GM19324 (cell line): ENCODE results near the gene CAB39.

Experiments
- ATAC-seq: cut with Tn5 transposase; IDR thresholded peaks from one replicate; pipeline ENCODE4 v1.9.1; 2021; ENCODE audit warnings: mild to moderate bottlenecking, moderate library complexity; ENCODE audit not compliant: unreplicated experiment, low FRiP score

The CAB39 gene

GRCh38 chr2:230779126-230779525 lies 66.5 kb downstream of the CAB39 start:
- ATAC-seq = no peak

DNA sequence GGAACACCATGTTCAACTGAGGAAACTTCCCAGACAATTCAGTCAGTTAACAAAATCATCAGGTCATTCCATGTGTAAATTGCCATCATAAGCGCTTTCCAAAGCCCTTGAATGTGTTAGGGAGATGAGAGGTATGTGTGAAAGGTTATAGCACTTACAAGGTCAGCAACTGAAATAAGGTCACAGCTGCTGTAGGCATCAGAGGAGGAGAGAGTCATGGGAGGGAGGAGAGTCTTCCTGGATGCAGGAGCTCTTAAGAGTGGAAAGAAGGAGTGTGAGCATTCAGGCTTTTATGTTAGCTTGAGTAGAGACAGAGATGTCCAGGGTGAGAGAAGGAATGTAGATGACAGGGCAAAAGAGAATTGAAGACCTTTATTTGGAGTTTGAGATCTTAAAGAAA lies 67.0 kb downstream of the CAB39 start:
- ATAC-seq = no peak

DNA sequence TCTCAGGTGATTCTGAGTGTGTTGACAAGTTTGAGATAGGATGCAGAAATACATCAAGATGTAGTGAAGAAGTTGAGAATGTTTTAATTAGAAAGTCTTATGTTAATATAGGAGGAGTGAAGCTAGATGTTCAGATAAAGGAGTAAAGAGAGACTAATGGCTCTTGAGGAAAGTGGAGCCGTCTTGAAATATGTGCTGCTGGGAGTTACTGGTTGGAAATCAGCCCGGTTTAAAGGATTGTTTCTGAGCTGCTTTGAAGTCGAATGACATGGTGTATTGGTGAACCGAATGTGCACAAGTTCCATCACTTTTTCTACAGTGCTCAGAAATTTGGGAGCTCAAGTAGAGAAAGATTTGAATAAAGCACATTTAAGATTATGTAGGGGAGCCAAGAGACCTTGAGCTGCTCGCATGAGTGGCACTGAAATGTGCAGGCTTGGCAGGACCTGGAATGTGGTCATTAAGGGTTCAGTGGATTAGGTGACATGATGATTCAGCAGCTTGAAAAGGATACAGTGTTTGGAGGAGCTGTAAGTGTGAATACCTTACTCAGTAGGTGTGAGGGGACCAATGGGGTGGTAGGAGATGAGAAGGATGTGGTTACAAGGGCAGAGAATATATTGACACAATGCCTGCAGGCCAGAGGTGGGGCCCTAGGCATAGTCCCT lies 68.6 kb downstream of the CAB39 start:
- ATAC-seq = no peak

DNA sequence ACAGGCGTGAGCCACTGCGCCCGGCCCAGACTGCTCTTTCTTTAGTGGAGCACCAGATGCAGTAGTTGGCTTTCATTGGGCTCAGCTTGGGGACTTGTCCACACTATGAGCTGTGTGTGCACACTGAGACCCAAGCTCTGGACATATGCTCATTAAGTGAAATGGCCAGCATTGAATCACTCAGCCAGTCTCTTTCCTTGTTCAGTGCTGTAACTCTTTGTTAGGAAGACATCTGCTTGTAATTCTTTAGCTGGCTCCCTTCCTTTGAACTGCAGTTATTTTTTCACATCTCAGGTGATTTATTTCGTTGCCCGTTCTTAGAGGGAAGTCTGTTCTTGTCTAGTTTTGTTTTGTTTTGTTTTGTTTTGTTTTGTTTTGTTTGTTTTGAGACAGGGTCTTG lies 70.5 kb downstream of the CAB39 start:
- no peak for ATAC-seq

DNA sequence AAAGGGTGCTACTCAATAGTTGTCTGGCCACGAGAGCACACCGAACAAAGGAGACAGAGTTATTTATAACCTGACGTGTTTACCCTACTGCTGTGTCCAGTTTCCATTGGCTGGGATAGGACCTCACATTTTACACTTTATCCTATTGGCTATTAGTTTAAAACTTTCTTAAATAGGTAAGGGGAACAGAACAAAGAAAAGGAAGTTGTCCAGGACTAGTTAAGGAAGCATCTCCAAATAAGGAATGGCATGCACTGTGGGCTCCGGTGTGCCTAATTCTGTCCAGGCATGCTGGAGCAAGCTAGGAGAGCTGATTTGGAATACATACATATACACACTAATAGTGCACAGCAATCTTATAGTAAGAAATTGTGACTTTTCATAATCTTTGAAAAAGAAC lies 72.2 kb downstream of the CAB39 start:
- ATAC-seq = no peak

- no peak for ATAC-seq
Observed at GRCh38 chr2:230785346-230785745, 72.7 kb downstream of the CAB39 start.

- no peak for ATAC-seq
Observed at GRCh38 chr2:230787101-230787500, 74.5 kb downstream of the CAB39 start.

GRCh38 chr2:230788554-230789175 lies 76.0 kb downstream of the CAB39 start:
- ATAC-seq = no peak

GRCh38 chr2:230790981-230791380 lies 78.3 kb downstream of the CAB39 start:
- no peak for ATAC-seq

- ATAC-seq = no peak
Observed at GRCh38 chr2:230793572-230794359, 81.1 kb downstream of the CAB39 start.

GRCh38 chr2:230794497-230794896 lies 81.9 kb downstream of the CAB39 start:
- ATAC-seq = no peak

DNA sequence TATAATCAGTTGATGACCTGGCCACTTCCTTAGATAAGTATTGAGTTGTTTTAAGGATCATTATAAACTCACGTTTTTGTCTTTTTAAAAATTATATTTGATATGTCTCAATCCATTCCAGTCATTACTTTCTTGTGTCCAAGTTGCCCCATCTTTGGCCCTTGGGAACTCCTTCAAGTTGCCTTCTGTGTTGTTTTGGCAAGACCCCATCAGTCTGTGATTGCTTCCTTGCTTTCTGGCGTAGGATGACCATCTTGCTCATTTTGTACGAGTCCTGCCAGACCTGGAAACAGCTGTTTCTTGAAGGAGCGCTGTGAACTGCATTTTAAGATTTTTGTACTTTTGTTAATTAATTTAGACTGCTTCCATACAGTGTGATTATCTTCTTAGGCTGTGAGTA lies 83.2 kb downstream of the CAB39 start:
- ATAC-seq = no peak

- no peak for ATAC-seq
Observed at GRCh38 chr2:230796280-230796862, 83.7 kb downstream of the CAB39 start.

DNA sequence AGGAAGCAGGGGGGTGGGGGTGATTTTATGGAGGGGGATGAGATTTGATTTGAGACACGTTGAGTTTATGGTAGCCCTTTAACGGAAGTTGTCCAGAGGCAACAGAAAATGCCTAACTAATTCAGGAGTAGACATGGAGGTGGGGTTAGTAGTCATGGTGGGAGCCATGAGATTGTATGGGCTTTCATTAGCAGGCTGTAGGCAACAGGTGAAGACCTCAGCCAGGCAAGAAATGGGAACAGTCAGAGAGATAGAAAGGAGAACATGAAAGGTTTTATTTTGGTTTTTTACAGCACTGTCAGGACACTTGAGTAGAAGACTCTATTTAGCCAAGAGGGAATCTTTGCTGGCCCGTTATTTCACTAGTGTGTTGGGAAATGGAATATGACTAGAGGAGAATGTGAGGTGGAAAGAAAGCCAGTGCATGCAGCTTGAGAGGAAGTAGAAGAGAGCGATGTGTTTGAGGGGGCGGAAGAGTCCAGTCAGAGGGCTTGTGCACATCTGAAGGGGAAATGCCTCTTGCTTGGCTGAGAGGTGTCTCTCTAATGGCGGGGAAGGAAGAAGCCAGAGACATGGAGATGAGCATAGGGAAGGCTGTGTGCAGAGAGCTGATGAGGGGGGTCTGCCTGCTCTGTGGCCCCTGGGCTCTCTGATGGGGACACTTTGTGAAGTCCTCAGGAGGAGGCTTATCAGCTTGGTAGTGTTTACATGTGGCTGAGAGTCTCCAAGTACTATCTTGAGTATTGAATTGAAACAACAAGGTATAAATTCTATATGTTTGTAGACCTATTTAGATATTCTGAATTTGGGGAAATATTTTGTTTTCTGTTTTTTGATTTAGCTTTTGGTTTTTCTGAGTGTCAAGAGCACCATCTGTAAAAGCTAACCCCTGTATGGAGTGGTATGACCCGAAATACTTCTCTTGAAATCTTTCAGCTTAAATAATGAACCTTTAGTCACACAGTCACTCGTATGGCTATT lies 85.2 kb downstream of the CAB39 start:
- no peak for ATAC-seq

DNA sequence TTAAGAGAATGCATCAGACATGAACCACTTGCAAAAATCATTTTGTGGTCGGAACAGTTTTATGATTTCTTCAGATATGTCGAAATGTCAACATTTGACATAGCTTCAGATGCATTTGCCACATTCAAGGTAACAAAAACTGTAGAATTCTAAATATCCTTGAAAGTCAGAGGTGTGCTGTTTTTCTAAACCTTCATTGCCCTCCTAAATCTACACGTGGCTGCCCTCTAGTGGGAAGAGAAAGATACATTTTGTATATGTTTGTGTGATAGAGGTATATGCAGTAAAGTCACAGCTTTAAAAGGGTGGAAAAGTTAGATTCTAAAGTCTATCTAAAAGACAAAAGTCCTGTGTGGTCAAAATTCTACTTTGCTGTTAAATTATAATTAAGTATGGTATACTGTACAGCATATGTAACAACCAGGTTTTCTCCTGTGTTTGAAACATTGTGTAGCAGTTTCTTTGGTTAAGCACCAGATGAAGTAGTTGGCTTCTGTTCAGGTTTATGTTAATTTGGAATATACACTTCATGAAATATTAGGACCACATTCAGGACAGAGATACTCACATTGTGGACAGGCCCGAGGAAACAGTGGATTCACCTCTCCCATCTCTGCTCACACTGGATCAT lies 86.2 kb downstream of the CAB39 start:
- ATAC-seq = no peak

- ATAC-seq = no peak
Observed at GRCh38 chr2:230805353-230806017, 92.8 kb downstream of the CAB39 start.

DNA sequence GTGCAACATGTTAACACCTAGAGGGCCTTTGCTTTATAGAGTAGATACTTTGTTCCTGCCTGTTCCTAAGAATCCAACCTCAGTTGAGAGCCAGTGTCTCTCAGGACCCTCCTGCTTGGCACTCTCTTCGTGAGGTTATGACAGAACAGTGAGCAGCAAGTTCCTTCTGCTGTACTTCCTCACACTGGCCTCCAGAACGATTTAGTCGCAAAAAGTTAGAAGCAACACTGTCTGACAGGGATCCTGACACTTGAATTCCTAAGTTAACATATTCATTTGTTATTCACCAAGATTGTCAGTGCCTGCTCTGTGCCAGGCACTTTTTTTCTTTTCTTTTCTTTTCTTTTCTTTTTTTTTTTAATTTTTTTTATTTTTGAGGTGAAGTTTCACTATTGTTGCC lies 95.1 kb downstream of the CAB39 start:
- no peak for ATAC-seq

DNA sequence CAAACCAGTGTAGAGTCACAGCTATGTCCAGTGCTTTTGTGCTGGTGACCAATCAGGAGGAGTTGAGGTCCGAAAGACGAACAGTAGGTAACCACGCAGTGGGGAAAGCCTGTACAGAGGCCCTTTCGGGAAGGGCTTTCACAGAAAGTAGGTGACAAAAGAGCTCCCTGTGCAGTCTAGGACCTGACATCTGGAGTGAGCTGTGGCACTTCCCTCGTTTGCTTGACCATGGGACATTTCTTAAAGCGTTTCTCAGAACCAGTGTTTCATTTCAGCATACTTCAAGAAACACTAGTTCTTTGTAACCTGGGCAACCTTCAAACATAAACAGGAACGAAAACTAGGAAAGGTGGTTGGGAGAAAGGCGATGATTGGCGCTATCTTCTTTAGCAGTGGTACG lies 96.4 kb downstream of the CAB39 start:
- ATAC-seq = no peak

GRCh38 chr2:230809677-230810251 lies 97.1 kb downstream of the CAB39 start:
- ATAC-seq = no peak
